Measurements from ENCODE around the gene LCE3E.
"Not testable (repeated sequence)": the region's sequence is repeated elsewhere in the genome, so short reads cannot be mapped to it uniquely, and the experiment has no call there.

DNA sequence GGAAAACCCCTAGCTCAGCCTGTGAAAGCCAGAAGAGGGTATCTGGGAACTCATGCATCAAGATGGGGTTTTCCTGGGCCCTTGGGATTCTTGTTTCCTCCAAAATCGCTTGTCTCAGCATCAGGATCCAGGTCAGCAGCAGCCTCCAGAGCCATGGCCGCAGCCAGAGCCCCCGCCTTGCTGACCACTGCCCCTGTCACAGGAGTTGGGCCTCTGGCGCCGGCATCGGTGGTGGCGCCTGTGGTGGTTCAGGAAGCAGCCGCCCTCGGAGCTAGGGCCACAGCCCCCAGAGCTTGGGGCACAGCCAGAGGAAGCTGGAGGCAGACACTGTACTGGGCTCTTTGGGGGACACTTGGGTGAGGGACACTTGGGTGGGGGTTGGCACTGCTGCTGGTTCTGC lies 12.9 kb upstream of the LCE3E start:
- TF ChIP-seq, protein P1, sequence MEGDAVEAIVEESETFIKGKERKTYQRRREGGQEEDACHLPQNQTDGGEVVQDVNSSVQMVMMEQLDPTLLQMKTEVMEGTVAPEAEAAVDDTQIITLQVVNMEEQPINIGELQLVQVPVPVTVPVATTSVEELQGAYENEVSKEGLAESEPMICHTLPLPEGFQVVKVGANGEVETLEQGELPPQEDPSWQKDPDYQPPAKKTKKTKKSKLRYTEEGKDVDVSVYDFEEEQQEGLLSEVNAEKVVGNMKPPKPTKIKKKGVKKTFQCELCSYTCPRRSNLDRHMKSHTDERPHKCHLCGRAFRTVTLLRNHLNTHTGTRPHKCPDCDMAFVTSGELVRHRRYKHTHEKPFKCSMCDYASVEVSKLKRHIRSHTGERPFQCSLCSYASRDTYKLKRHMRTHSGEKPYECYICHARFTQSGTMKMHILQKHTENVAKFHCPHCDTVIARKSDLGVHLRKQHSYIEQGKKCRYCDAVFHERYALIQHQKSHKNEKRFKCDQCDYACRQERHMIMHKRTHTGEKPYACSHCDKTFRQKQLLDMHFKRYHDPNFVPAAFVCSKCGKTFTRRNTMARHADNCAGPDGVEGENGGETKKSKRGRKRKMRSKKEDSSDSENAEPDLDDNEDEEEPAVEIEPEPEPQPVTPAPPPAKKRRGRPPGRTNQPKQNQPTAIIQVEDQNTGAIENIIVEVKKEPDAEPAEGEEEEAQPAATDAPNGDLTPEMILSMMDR (IDR thresholded peaks at IDR 0.05; ENCODE audit: borderline replicate concordance, extremely low read depth, low read length, poor library complexity, severe bottlenecking): not testable (repeated sequence)
- not testable (repeated sequence) for TF ChIP-seq EZH2 (IDR thresholded peaks at IDR 0.05; ENCODE audit: borderline replicate concordance, low read depth, low read length, severe bottlenecking)

Data from DND-41 (cell line).